Mesothelial cell of epicardium (in vitro differentiated cells): Measurements from ENCODE around the gene CTAGE1. TPM values are rescaled to one million over a fixed set of nuclear protein-coding genes. Genes with fewer than 3 reads are reported as not detected.

Experiments
- DNase-seq, 2 experiments: peaks; one replicate each; pipeline ENCODE4 v3.0.0; 2021; ENCODE audit warnings: low spot score in 2 of 2; ENCODE audit not compliant: unreplicated experiment in 2 of 2
- H3K27ac Mint-ChIP-seq: 2 replicates; pipeline ENCODE4 v1.8.0; 2021; ENCODE audit warnings: mixed read lengths
- H3K27me3 Mint-ChIP-seq: 2 replicates; pipeline ENCODE4 v1.8.0; 2021; ENCODE audit warnings: low read depth, mixed read lengths
- H3K36me3 Mint-ChIP-seq: 2 replicates; pipeline ENCODE4 v1.8.0; 2021; ENCODE audit warnings: mixed read lengths
- H3K4me1 Mint-ChIP-seq: 2 replicates; pipeline ENCODE4 v1.8.0; 2021; ENCODE audit warnings: mixed read lengths
- H3K4me3 Mint-ChIP-seq: 2 replicates; pipeline ENCODE4 v1.8.0; 2021; ENCODE audit warnings: mild to moderate bottlenecking, moderate library complexity, mixed read lengths
- H3K9me3 Mint-ChIP-seq: 2 replicates; pipeline ENCODE4 v1.8.0; 2021; ENCODE audit warnings: mixed read lengths
- total RNA-seq: library from RNA; stranded (reverse); gene quantifications from 3 replicates; pipeline ENCODE4 v1.2.1, GENCODE V29; 2021
- TF ChIP-seq, protein P1 (sequence below): fragments of 200-600 bp; sonication (generic); IDR thresholded peaks from one replicate; pipeline ENCODE4 v1.5.0; 2021; ENCODE audit warnings: antibody characterized with exemption; ENCODE audit not compliant: unreplicated experiment

Gene CTAGE1
- total RNA-seq, 1 donor from 2014 or later = 0.07 TPM

DNA sequence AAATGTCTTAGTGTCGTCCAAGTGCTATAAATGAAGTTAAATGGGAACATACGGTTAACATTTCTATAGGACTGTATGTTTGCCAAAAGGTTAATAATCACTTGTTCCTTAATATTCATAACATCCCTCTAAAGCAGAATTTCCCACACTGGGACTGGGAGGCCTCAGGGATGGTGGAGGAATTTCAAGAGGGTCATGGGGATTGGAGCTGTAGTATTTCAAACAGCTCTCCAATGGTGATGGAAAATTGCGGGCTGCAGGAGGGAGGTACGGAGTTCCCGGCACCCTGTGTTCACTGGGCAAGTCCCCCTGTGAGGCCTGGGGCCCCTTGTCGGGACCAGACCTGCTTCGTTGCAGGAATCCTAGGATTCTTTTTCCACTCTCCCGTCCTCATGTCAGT lies 39.8 kb upstream of the CTAGE1 start:
- Mint-ChIP-seq H3K9me3 (no peaks in the 10 kb centered on the region), H3K27ac (peak overlapping the region; percentile 37), H3K27me3 (no peaks in the 10 kb centered on the region), H3K36me3 (no peaks in the 10 kb centered on the region), H3K4me1 (peaks cover 69% of the 10 kb centered on the region), H3K4me3 (no peak overlapping the region)
- TF ChIP-seq, protein P1, sequence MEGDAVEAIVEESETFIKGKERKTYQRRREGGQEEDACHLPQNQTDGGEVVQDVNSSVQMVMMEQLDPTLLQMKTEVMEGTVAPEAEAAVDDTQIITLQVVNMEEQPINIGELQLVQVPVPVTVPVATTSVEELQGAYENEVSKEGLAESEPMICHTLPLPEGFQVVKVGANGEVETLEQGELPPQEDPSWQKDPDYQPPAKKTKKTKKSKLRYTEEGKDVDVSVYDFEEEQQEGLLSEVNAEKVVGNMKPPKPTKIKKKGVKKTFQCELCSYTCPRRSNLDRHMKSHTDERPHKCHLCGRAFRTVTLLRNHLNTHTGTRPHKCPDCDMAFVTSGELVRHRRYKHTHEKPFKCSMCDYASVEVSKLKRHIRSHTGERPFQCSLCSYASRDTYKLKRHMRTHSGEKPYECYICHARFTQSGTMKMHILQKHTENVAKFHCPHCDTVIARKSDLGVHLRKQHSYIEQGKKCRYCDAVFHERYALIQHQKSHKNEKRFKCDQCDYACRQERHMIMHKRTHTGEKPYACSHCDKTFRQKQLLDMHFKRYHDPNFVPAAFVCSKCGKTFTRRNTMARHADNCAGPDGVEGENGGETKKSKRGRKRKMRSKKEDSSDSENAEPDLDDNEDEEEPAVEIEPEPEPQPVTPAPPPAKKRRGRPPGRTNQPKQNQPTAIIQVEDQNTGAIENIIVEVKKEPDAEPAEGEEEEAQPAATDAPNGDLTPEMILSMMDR = no peak
- DNase-seq = no peak

DNA sequence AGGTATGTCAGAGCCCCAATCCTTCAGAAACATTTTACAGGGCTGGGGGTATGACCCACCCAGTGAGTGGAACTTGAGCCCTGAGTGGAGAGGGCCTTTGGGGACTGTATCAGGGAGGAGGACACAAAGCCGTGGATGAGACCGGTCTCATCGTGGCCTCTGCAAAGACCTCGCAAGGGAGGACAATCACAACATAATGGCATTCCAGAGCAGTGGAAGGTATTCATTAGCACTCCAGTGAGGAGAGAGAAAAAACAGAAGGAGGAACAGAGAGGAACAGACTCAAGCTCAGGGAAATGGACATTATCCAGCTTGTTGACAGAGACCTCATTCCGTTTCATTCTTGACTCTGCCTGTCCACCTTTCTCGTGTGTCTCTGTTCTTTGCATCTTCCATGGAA lies 38.8 kb upstream of the CTAGE1 start:
- Mint-ChIP-seq H3K9me3 (no peaks in the 10 kb centered on the region), H3K4me1 (peaks cover 68% of the 10 kb centered on the region), H3K27me3 (no peaks in the 10 kb centered on the region), H3K27ac (peak overlapping the region; percentile 97), H3K4me3 (peak overlapping the region; percentile 18), H3K36me3 (no peaks in the 10 kb centered on the region)
- no peak for DNase-seq
- TF ChIP-seq, protein P1 = no peak

GRCh38 chr18:22456116-22456480 lies 38.4 kb upstream of the CTAGE1 start:
- Mint-ChIP-seq H3K27me3 (no peaks in the 10 kb centered on the region), H3K4me3 (peak overlapping the region; percentile 18), H3K27ac (peak overlapping the region; percentile 97), H3K4me1 (peaks cover 68% of the 10 kb centered on the region), H3K36me3 (no peaks in the 10 kb centered on the region), H3K9me3 (peaks cover 2% of the 10 kb centered on the region)
- DNase-seq = no peak
- TF ChIP-seq, protein P1 = no peak

DNA sequence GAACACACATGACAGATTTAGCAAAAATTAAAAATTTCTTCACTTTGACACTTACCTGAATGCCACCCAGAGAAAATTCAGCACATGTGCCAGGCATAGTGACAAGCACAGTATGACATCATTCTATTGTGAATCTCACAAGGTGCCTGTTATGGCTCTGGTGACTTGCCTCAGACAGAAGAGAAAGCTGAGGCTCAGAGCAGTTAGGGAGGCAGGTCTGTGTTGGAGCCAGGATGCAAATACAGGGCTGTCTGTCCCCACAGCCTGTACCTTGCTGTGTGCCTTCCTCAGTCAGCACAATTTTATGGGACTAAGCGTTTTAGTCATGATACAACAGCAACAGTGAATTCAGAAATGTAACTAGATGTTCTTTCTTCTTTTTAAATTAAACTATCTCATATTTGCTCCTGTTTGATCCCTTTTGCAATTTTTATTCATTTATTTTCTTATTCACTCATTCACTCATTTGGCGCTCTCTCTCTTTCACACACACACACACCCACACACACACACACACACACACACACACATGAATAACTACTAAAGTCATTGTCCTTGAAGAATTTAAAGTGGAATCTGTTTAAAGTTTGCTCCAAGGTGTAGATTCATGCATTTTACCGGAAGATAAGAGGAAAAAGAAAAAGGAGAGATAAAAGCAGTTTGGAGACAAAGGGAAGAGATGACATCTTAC lies 37.9 kb upstream of the CTAGE1 start:
- no peak for DNase-seq
- Mint-ChIP-seq H3K4me1 (peaks cover 67% of the 10 kb centered on the region), H3K27me3 (no peaks in the 10 kb centered on the region), H3K4me3 (peak overlapping the region; percentile 18), H3K27ac (peak overlapping the region; percentile 97), H3K9me3 (peaks cover 8% of the 10 kb centered on the region), H3K36me3 (no peaks in the 10 kb centered on the region)
- TF ChIP-seq, protein P1 = no peak

- Mint-ChIP-seq H3K36me3 (peaks cover 18% of the 10 kb centered on the region), H3K9me3 (peaks cover 28% of the 10 kb centered on the region), H3K4me1 (peaks cover 53% of the 10 kb centered on the region), H3K27ac (peak overlapping the region; percentile 31), H3K4me3 (no peak overlapping the region), H3K27me3 (no peaks in the 10 kb centered on the region)
- TF ChIP-seq, protein P1 = no peak
- no peak for DNase-seq
Measured at GRCh38 chr18:22453315-22453714, 35.6 kb upstream of the CTAGE1 start.
